Liver (tissue), 9 donors: ENCODE data around the gene HPCAL4. TPM values are rescaled to one million over a fixed set of nuclear protein-coding genes. Genes with fewer than 3 reads are reported as not detected.

Experiments
- DNase-seq: peaks from one replicate; pipeline ENCODE4 v3.0.0-alpha.2; 2017; ENCODE audit warnings: low spot score
- H3K27ac ChIP-seq, 2 donors: one replicate each; pipeline ENCODE4 v1.7.0; 2013; ENCODE audit warnings: inconsistent platforms in 2 of 2, low read length in 2 of 2, control low read depth in 1 of 2, low read depth in 1 of 2, mild to moderate bottlenecking in 1 of 2
- H3K27me3 ChIP-seq, 4 donors: one replicate each; pipeline versions ENCODE4 v1.6.1 to v1.7.0; 2013; ENCODE audit warnings: low read length in 3 of 4, inconsistent platforms in 1 of 4, mild to moderate bottlenecking in 1 of 4, moderate library complexity in 1 of 4; ENCODE audit not compliant: control insufficient read depth in 4 of 4, insufficient read depth in 4 of 4
- H3K36me3 ChIP-seq, 4 donors: one replicate each; pipeline versions ENCODE4 v1.6.1 to v1.7.0; 2013; ENCODE audit warnings: low read length in 3 of 4, mild to moderate bottlenecking in 3 of 4, low read depth in 1 of 4, moderate library complexity in 1 of 4; ENCODE audit not compliant: control insufficient read depth in 4 of 4, insufficient read depth in 3 of 4
- H3K4me1 ChIP-seq, 4 donors: one replicate each; pipeline versions ENCODE4 v1.6.1 to v1.7.0; 2013; ENCODE audit warnings: low read length in 3 of 4, mild to moderate bottlenecking in 3 of 4, moderate library complexity in 1 of 4; ENCODE audit not compliant: control insufficient read depth in 4 of 4, insufficient read depth in 4 of 4
- H3K4me3 ChIP-seq, 3 donors: one replicate each; pipeline versions ENCODE4 v1.6.1 to v1.7.0; 2013; ENCODE audit warnings: low read length in 3 of 3, control low read depth in 1 of 3, low read depth in 1 of 3, mild to moderate bottlenecking in 1 of 3
- H3K9ac ChIP-seq, 2 donors: one replicate each; pipeline ENCODE4 v1.7.0; 2013; ENCODE audit warnings: low read length in 2 of 2, mild to moderate bottlenecking in 2 of 2, moderate library complexity in 2 of 2, control low read depth in 1 of 2, low read depth in 1 of 2
- H3K9me3 ChIP-seq, 4 donors: one replicate each; pipeline versions ENCODE4 v1.6.1 to v1.7.0; 2013; ENCODE audit warnings: low read length in 3 of 4; ENCODE audit not compliant: control insufficient read depth in 4 of 4
- EGR1 ChIP-seq, 2 donors: IDR thresholded peaks; 2 replicates each; pipeline ENCODE4 v1.6.1; 2016 to 2018; ENCODE audit warnings: antibody characterized with exemption in 2 of 2, low read depth in 2 of 2
- FOXA1 ChIP-seq: IDR thresholded peaks from 2 replicates; pipeline ENCODE4 v1.6.1; 2016; ENCODE audit warnings: antibody characterized with exemption
- FOXA2 ChIP-seq: IDR thresholded peaks from 2 replicates; pipeline ENCODE4 v1.6.1; 2016; ENCODE audit warnings: antibody characterized with exemption
- GABPA ChIP-seq, 2 donors: IDR thresholded peaks in 1 of 2; conservative IDR thresholded peaks in 1 of 2; 2 replicates each; pipeline ENCODE4 v1.6.1; 2016; ENCODE audit warnings: antibody characterized with exemption in 2 of 2, mild to moderate bottlenecking in 1 of 2, moderate library complexity in 1 of 2
- HNF4A ChIP-seq, 2 donors: conservative IDR thresholded peaks; 2 replicates each; pipeline ENCODE4 v1.6.1; 2016; ENCODE audit warnings: antibody characterized with exemption in 2 of 2, mild to moderate bottlenecking in 2 of 2
- JUND ChIP-seq, 2 donors: IDR thresholded peaks; 2 replicates each; pipeline ENCODE4 v1.6.1; 2016; ENCODE audit warnings: antibody characterized with exemption in 2 of 2
- NR2F2 ChIP-seq: IDR thresholded peaks from 2 replicates; pipeline ENCODE4 v1.6.1; 2016; ENCODE audit warnings: antibody characterized with exemption
- REST ChIP-seq: IDR thresholded peaks from 2 replicates; pipeline ENCODE4 v1.6.1; 2016; ENCODE audit warnings: antibody characterized with exemption, mild to moderate bottlenecking
- RXRA ChIP-seq, 2 donors: IDR thresholded peaks; 2 replicates each; pipeline ENCODE4 v1.6.1; 2017 to 2018; ENCODE audit warnings: antibody characterized with exemption in 2 of 2, mild to moderate bottlenecking in 1 of 2
- TAF1 ChIP-seq: conservative IDR thresholded peaks from 2 replicates; pipeline ENCODE4 v1.6.1; 2016; ENCODE audit warnings: antibody characterized with exemption, mild to moderate bottlenecking
- WGBS: extraction: QIAGEN DNeasy Blood & Tissue Kit; methylation state at CpG from one replicate; pipeline ENCODE4 v1.1.7; 2013; 5-methylcytosine and 5-hydroxymethylcytosine counted together
- polyA plus RNA-seq, 2 donors: library from polyadenylated mRNA; stranded (reverse) in 1 of 2; unstranded in 1 of 2; fragments of 200-250 nt in 1 of 2; fragments of >200 nt in 1 of 2; fragmentation: Nextera tagmentation in 1 of 2; extraction: Ambion mirVana in 1 of 2; gene quantifications; one replicate each; pipeline versions ENCODE4 v1.2.1 to v1.2.3, GENCODE V29; 2013 to 2015
- total RNA-seq, 2 donors: library from RNA; depleted of rRNA; stranded (reverse); fragments of >200 nt; gene quantifications; one replicate each; pipeline ENCODE4 v1.2.3, GENCODE V29; 2014
- TF ChIP-seq, protein P1 (sequence below): IDR thresholded peaks from 2 replicates; pipeline ENCODE4 v1.6.1; 2016; ENCODE audit warnings: antibody characterized with exemption
- TF ChIP-seq, protein P2 (sequence below): IDR thresholded peaks from 2 replicates; pipeline ENCODE4 v1.6.1; 2016; ENCODE audit warnings: antibody characterized with exemption
- TF ChIP-seq, protein P3 (sequence below): fragments of 150-350 bp; IDR thresholded peaks from 2 replicates; pipeline ENCODE4 v1.5.1; 2017; ENCODE audit warnings: improper control_type of control experiment, low read depth, low read length; ENCODE audit not compliant: missing input control
- TF ChIP-seq, protein P4 (sequence below): IDR thresholded peaks from 2 replicates; pipeline ENCODE4 v1.6.1; 2016; ENCODE audit warnings: antibody characterized with exemption
- donor health status: healthy.
- donor health status: healthy.
- donor health status: healthy.
- donor health status: healthy.
- donor health status: healthy.

The HPCAL4 gene
- total and polyA plus RNA-seq, 4 donors, result not detected

GRCh38 chr1:39680751-39681150, 10.5 kb downstream of the HPCAL4 start (continued):
- TF ChIP-seq, protein P1, sequence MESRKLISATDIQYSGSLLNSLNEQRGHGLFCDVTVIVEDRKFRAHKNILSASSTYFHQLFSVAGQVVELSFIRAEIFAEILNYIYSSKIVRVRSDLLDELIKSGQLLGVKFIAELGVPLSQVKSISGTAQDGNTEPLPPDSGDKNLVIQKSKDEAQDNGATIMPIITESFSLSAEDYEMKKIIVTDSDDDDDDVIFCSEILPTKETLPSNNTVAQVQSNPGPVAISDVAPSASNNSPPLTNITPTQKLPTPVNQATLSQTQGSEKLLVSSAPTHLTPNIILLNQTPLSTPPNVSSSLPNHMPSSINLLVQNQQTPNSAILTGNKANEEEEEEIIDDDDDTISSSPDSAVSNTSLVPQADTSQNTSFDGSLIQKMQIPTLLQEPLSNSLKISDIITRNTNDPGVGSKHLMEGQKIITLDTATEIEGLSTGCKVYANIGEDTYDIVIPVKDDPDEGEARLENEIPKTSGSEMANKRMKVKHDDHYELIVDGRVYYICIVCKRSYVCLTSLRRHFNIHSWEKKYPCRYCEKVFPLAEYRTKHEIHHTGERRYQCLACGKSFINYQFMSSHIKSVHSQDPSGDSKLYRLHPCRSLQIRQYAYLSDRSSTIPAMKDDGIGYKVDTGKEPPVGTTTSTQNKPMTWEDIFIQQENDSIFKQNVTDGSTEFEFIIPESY, result no peak
- TF ChIP-seq RXRA (IDR thresholded peaks at IDR 0.05), result no peak
- no peak for TF ChIP-seq TAF1
- TF ChIP-seq FOXA1, result no peak
- no peak for TF ChIP-seq GABPA (IDR thresholded peaks at IDR 0.05 in 1 of 2, conservative IDR thresholded peaks at IDR 0.05 in 1 of 2)
- no peak for TF ChIP-seq FOXA2
- TF ChIP-seq, protein P2, sequence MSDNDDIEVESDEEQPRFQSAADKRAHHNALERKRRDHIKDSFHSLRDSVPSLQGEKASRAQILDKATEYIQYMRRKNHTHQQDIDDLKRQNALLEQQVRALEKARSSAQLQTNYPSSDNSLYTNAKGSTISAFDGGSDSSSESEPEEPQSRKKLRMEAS, result no peak
- TF ChIP-seq EGR1 (IDR thresholded peaks at IDR 0.05; ENCODE audit: low read depth in 2 of 2), result no peak
- TF ChIP-seq JUND (IDR thresholded peaks at IDR 0.05), result no peak

DNA sequence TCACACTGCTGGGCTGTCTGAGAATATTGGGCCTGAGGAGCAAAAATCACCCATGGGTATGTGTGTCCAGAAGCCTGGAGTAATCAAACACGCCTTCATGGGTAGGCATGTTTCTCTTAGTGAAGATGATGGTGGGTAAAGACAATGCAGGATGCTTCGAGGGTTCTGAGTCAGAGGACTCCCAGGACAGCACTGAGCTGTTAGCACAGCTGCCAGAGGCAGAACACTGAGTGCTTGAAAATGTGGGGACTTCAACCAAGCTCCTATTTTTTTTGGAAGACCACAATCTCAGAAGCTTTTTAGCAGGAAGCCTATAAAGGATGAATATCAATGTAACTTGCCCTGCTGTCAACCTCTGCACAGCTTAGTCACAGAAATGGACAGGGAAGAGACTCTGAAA, 11.4 kb downstream of the HPCAL4 start:
- 58% methylated on average over 2 of the region's 2 CpGs for WGBS
- H3K4me1 ChIP-seq, result no peaks in the 10 kb centered on the region
- peaks cover 0 to 5% (median 1%) of the 10 kb centered on the region in 4 donors for H3K27me3 ChIP-seq
- no peaks in the 10 kb centered on the region for H3K36me3 ChIP-seq
- H3K9me3 ChIP-seq, result no peaks in the 10 kb centered on the region
- TF ChIP-seq, protein P3, sequence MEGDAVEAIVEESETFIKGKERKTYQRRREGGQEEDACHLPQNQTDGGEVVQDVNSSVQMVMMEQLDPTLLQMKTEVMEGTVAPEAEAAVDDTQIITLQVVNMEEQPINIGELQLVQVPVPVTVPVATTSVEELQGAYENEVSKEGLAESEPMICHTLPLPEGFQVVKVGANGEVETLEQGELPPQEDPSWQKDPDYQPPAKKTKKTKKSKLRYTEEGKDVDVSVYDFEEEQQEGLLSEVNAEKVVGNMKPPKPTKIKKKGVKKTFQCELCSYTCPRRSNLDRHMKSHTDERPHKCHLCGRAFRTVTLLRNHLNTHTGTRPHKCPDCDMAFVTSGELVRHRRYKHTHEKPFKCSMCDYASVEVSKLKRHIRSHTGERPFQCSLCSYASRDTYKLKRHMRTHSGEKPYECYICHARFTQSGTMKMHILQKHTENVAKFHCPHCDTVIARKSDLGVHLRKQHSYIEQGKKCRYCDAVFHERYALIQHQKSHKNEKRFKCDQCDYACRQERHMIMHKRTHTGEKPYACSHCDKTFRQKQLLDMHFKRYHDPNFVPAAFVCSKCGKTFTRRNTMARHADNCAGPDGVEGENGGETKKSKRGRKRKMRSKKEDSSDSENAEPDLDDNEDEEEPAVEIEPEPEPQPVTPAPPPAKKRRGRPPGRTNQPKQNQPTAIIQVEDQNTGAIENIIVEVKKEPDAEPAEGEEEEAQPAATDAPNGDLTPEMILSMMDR, result no peak
- TF ChIP-seq EGR1 (IDR thresholded peaks at IDR 0.05; ENCODE audit: low read depth in 2 of 2) (no peak), HNF4A (conservative IDR thresholded peaks at IDR 0.05) (no peak), FOXA2 (no peak), FOXA1 (no peak), TAF1 (no peak), JUND (IDR thresholded peaks at IDR 0.05) (no peak), NR2F2 (no peak), REST (no peak)
- TF ChIP-seq, protein P2, result no peak
- TF ChIP-seq, protein P4, sequence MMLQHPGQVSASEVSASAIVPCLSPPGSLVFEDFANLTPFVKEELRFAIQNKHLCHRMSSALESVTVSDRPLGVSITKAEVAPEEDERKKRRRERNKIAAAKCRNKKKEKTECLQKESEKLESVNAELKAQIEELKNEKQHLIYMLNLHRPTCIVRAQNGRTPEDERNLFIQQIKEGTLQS, result no peak
- H3K9ac ChIP-seq, result no peak overlapping the region
- no peak for DNase-seq
- H3K27ac ChIP-seq, result no peak overlapping the region
- H3K4me3 ChIP-seq, result no peak overlapping the region
